ENCODE results near the gene CPNE1.

CPNE1 gene

GRCh38 chr20:35606127-35606526, 58.6 kb downstream of the CPNE1 start:
- DNase-seq = no peak
- in situ Hi-C loops (cut with MboI; ENCODE audit: low pct_unique_long_range_greater_than_20kb, low sequenced_read_pairs) = no loop called here

DNA sequence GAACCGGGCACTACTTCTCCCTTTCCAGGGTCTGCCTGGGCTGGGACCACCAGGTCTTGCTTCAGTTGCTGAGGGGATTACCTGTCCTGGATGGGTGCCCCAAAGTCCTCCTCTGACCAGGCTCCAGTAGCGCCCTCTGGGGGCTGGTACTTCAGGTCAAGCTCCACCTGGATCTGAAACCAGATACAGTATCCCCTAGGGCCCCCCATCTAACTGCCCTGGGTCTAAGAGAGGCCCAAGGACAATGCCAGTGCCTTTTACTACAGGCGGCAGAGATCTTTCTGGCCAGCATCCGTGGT, 60.3 kb downstream of the CPNE1 start:
- in situ Hi-C loops (cut with MboI; ENCODE audit: low pct_unique_long_range_greater_than_20kb, low sequenced_read_pairs) = no loop called here
- DNase-seq = peak; percentile 14

- no peak for DNase-seq
- in situ Hi-C loops (cut with MboI; ENCODE audit: low pct_unique_long_range_greater_than_20kb, low sequenced_read_pairs) = no loop called here
These were observed 60.8 kb downstream of the CPNE1 start for GRCh38 chr20:35603695-35604448.

DNA sequence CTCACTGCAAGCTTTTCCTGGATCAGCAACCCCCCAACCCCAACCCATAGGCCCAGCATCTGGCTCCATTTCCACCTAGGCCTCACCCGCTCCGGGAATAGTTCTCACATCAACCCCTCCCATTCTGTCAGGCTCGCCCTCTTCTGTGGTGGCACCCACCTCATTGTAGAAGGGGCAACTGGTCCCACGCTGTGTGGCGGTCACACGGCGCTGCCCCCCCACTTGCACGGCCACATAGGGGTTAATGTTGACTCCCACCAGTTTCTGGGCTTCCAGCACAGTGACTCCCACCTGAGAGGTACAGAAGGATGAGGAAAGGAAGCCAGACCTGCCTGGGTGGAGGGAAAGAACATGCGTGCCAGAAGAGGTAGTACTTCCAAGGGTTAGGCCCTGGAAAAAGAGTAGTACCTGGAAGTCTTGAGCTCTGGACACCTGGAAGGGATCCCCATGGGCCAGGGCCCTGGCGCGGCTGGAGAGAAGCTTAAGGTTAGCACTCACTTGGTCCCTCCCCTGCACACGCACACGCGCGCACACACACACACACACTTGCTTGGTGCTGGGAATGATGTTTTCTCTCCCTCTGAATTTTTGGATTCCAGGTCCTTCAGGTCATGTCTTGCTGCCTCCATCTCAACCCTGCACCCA, 61.7 kb downstream of the CPNE1 start:
- DNase-seq = no peak
- in situ Hi-C loops (cut with MboI; ENCODE audit: low pct_unique_long_range_greater_than_20kb, low sequenced_read_pairs) = no loop called here

DNA sequence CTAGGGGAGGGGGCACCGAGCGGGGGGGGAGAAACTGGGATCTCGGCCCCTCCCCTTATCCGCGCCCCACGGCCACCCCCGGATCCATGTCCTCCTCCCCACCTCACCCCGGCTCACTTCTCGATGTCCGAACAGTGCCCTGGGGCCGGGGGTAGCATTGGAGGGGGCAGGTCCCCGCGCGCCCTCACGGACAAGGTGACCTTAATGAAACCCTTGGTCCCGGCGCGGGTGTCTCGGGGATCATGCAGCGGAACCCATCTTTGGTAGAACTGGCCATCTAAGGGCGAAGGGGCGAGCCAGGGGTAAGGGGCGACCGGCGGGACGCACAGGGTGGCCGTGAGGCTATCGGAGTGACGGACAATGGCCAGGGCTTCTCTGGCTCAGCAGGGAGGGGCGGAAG, 62.7 kb downstream of the CPNE1 start:
- DNase-seq = no peak
- in situ Hi-C loops (cut with MboI; ENCODE audit: low pct_unique_long_range_greater_than_20kb, low sequenced_read_pairs) = no loop called here

DNA sequence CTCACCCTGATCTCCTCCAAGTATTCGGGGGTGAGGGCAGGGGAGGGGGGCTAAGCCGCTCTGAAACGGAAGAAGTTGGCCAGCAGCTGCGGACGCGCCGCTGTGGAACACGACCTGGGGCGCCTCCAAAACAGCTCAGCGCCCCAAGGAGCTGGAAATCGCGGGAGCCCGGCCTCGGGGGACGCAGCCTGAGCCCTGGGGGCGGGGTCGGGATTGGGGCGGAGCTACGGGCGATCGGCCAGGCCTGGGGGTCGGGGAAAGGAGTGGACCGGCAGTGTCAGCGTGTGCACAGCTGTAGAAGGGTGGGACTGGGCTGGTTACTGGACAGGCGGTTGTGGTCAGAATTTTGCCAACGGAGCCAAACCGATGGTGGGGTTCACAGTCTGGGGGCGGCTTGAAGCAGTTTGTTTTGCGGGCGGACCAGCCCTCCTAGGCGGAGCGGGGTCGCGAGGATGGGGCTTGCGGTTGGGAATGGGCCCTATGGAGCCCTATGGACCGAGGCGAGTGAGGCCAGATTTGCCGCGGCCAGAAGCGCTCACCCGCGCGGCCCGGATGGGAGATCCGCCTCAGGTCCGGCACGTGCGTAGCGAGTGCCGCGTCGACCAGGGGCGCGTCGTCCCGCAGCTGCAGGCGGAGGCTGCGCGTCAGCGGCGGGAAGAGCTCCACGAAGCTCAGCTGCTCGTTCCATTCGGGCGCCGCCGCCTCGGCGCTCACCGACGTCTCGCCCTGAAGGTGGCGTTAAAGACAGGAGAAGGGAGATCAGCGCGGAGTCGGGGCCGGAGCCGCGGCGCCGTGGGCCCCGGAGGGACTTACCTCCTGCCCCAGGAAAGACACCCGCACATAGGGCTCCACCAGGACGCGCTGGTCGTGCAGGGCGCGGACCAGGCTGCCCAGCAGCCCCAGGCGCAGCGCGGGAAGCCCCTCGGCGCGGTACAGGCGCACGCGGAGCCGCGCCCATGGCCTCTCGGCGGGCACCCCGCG, 63.4 kb downstream of the CPNE1 start:
- peak; percentile 74 for DNase-seq
- in situ Hi-C loops (cut with MboI; ENCODE audit: low pct_unique_long_range_greater_than_20kb, low sequenced_read_pairs) = no loop called here

DNA sequence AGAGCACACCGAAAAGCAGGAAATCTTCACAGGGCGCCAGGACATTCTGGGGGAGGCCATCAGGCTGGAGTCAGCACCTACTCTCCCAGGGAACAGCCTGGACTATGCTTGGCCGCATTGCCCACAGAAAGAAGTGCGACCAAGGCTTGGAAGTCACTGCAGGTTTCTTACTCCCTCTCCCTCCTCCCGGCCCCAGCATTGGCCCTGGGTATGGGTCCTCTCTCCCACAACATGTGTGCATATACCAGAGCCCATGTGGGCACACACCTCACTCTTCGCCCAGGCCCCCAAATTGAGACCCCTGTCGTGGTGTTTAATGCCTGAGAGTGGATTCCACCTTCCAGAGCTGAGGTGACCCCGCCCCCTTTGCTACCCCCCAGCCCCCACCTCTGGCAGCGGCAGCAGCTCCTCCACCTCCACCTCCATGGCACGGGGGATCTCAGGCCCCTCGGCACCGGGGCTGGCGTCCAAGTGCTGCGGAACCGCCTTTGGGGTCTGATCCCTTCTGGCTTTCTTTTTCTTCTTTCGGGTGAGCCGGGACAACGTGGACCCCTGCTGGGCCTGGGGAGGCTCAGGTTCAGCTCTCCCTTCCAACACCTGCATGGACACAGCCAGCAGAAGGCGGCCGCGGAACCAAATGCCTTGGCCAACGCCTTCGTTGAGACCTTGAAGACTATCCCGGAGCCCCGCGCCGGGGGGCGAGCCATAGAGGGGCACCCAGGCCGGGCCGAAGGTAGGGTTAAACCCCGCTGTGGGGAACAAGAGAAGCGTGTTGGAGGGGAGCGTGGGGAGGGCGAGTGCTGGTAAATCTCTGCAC, 64.3 kb downstream of the CPNE1 start:
- in situ Hi-C loops (cut with MboI; ENCODE audit: low pct_unique_long_range_greater_than_20kb, low sequenced_read_pairs) = no loop called here
- DNase-seq = no peak

GRCh38 chr20:35599776-35600120, 65.0 kb downstream of the CPNE1 start:
- no peak for DNase-seq
- in situ Hi-C loops (cut with MboI; ENCODE audit: low pct_unique_long_range_greater_than_20kb, low sequenced_read_pairs) = no loop called here

DNA sequence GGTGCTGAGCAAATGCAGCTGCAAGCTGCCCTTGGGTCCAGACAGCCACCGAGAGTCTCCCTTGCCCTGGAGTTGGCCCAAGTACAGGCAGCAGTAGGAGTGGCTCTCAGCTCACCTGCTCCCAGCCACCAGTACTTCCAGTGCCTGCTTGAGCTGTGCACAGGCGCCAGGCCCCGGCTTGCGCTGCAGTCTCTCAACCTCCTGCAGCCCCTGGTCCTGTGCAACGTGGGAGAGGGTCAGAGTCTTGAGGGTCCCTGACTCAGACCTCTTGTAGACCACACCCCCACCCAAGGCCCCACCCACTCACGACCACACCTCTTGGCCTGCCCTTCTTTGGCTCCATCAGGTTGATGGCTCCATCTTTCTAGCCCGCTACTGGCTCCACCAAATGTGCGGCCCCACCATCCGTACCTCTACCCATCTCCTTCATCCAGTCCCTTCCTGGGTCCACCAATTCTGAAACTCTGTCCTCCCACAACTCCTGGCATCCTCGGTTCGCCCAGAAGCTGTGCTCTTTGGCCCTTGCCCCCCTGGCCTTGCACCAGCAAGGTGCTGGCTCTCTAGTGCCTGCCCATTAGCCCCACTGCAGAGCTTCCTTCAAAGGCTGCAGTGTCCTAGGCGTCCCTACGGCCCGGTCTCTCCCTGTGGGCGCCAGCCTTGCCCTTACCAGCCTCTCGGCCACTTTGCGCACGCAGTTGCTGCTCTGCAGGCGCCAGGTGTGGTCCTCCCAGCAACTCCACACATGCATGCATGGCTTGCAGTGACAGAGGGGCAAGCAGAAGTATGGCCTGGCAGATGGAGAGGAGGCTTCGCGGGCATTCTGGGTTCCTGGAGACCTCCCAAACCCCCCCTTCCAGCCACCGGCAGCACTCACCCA, 65.6 kb downstream of the CPNE1 start:
- in situ Hi-C loops (cut with MboI; ENCODE audit: low pct_unique_long_range_greater_than_20kb, low sequenced_read_pairs) = no loop called here
- DNase-seq = no peak

DNA sequence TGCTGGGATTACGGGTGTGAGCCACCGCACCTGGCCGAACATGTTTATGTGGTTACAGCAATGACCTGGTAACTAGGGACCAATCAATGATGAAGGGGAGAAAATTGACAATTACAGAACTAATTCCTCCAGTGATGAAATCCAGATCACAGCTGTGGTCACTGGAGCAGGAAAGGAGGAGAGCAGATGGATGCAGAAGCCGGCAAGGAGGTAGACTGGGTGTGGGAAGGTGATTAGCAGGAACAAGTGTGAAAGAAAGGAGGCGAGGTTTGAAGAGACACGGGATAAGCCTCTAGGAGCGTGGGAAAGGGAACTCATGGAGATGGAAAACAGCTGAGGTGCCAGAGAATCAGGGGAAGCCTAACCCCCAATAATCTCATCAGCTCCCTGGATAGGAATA, 66.2 kb downstream of the CPNE1 start:
- in situ Hi-C loops (cut with MboI; ENCODE audit: low pct_unique_long_range_greater_than_20kb, low sequenced_read_pairs) = no loop called here
- no peak for DNase-seq

DNA sequence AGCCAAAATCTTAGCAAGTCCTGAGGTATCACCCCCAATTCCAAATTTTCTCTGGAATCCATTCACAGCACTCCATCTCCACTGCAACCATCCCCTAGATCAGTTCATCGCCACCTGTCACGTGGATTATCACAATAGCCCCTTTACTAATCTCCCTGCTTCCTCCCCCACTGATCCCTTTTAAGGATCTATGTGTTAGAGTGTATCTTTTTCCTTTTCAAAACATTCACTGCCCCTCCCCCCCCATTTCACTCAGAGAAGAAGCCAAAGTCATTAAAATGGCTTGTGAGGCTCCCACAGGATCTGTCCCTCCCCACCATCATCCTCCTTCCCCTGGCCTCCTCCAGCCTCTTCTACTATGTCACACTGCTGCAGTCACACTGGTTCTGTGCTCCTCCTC, 67.5 kb downstream of the CPNE1 start:
- in situ Hi-C loops (cut with MboI; ENCODE audit: low pct_unique_long_range_greater_than_20kb, low sequenced_read_pairs) = no loop called here
- DNase-seq = no peak

DNA sequence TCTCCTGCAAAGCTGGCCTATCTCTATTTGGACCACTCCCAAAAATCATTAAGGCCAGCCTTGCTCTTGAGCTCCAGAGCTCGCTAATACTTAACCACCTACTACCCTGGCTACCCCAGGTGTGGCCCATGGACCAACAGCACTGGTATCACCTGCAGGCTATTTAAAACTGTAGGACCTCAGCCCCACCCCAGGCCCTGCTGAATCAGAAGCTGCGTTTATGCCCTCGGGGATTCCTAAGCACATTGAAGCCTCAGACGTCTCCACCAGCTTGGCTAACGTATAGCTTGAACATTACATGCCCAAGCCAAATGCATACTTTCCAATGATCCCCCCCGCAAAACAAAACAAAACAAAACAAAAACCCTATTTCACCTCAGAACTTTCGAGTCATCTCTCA, 68.8 kb downstream of the CPNE1 start:
- no peak for DNase-seq
- in situ Hi-C loops (cut with MboI; ENCODE audit: low pct_unique_long_range_greater_than_20kb, low sequenced_read_pairs) = no loop called here

- DNase-seq = no peak
- in situ Hi-C loops (cut with MboI; ENCODE audit: low pct_unique_long_range_greater_than_20kb, low sequenced_read_pairs) = no loop called here
These were observed 69.2 kb downstream of the CPNE1 start for GRCh38 chr20:35595456-35595855.

DNA sequence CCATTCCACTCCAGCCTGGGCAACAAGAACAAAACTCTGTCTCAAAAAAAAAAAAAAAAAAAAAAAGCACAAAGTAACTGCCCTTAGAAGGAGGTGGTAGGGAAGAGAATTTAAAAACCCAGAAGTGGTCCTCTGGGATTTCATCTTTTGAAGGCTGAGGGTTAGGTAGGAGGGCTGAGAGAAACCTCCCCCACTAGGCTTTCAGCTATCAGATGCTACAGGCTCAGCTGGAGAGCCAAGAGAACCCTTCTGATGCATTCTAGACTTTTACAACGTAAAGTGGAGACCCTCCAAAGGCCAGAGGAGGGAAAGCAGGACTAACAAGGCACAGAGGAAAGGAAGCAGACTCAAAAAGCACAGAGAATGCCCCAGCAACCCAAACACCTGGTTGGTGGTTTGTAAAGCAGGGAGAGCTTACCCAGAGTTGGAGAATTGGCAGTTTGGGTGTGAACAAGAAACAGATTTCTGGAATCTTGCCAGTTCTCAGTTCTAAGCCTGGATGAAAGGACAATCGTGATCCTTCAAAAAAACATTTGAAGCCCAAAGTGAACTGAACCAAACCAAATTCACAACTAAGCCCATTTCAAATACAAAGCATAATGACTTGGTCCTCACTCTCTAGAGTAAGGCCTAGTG, 72.2 kb downstream of the CPNE1 start:
- DNase-seq = no peak
- in situ Hi-C loops (cut with MboI; ENCODE audit: low pct_unique_long_range_greater_than_20kb, low sequenced_read_pairs) = no loop called here

GRCh38 chr20:35588397-35588796, 76.3 kb downstream of the CPNE1 start:
- no peak for DNase-seq
- in situ Hi-C loops (cut with MboI; ENCODE audit: low pct_unique_long_range_greater_than_20kb, low sequenced_read_pairs) = no loop called here

DNA sequence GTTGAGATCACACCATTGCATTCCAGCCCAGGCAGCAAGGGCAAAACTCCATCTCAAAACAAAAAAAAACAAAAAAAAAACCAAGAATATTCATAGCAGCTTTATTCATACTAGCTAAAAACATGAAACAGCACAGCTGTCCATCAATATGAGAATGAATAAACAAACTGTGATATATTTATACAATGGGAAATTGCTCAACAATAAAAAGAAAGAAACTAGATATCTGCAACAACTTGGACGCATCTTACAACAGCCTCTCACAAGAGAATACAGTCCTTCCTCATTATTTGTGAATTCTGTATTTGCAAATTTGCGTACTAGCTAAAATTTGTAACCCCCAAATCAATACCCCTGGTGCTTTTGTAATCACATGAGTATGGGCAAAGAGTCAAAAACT, 77.3 kb downstream of the CPNE1 start:
- DNase-seq = no peak
- in situ Hi-C loops (cut with MboI; ENCODE audit: low pct_unique_long_range_greater_than_20kb, low sequenced_read_pairs) = no loop called here

DNA sequence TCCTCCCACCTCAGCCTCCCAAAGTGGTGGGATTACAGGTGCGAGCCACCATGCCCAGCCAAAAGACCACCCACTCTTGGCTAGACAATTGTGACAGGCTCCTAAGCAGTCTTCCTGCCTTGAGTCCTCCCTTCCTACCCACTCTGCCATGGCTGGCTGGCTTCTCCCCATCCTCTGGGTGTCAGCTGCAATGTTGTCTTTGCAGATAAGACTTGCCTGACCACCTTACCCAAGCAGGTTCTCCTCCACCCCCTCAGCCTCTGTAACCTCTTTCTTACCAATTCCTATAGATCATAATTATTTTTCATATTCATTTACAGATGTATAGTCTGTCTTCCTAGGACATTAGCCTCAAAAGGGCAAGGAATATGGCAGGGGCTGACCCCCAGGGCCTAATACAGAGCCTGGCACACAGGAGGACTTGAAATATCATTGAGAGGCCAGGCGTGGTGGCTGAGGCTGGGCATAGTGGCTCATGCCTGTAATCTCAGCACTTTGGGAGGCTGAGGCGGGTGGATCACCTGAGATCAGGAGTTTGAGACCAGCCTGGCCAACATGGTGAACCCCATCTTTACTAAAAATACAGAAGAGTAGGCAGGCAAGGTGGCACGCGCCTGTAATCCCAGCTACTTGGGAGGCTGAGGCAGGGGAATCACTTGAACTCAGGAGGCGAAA, 77.8 kb downstream of the CPNE1 start:
- in situ Hi-C loops (cut with MboI; ENCODE audit: low pct_unique_long_range_greater_than_20kb, low sequenced_read_pairs) = no loop called here

More for the DNA sequence above, 77.8 kb downstream of the CPNE1 start:
- DNase-seq = no peak
